Measurements from ENCODE around the gene PDF. TPM values are rescaled to one million over a fixed set of nuclear protein-coding genes. Genes with fewer than 3 reads are reported as not detected.

Gene PDF
- polyA plus RNA-seq, 1 experiment = 4.0 TPM

DNA sequence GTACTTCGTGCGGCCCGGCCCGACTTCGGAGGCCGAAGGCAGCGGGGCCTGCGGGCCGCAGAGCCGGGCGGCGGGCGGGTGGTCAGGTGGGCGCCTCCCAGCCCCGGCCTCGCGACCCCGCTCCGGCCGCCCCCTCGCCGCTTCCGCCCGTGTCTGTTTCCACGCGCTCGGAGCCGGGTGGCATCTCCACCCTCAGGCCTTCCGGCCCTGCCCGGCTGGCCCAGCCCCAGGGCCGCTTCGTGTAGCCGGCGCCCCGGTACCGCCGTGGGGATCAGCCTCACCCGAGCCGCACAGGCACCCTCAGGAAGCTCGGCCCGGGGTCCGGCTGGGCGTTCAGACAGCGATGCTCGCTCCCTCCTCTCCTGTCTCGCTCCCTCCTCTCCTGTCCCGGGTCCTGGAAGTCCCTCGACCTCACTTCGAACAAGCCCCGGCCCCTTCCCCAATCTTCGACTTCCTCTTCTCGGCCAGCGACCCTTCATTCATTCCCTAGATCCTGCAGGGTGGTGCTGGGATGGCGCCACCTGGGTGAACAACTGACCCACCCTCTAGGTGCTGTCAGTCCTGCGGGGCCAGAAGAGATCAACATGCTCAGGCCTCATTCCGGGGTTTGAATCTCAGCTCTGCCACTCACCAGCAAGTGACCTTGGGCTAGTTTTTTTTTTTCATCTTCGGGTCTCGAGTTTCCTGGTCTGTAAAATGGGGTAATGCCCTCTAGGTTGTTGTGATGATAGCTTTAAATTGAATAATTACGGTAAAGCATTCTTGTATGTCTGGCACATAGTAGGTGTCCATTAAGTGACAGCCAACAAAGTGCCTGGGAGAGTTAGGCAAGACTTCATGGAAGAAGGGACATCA, 18.6 kb downstream of the PDF start:
- TF ChIP-seq, protein P1, sequence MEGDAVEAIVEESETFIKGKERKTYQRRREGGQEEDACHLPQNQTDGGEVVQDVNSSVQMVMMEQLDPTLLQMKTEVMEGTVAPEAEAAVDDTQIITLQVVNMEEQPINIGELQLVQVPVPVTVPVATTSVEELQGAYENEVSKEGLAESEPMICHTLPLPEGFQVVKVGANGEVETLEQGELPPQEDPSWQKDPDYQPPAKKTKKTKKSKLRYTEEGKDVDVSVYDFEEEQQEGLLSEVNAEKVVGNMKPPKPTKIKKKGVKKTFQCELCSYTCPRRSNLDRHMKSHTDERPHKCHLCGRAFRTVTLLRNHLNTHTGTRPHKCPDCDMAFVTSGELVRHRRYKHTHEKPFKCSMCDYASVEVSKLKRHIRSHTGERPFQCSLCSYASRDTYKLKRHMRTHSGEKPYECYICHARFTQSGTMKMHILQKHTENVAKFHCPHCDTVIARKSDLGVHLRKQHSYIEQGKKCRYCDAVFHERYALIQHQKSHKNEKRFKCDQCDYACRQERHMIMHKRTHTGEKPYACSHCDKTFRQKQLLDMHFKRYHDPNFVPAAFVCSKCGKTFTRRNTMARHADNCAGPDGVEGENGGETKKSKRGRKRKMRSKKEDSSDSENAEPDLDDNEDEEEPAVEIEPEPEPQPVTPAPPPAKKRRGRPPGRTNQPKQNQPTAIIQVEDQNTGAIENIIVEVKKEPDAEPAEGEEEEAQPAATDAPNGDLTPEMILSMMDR (IDR thresholded peaks at IDR 0.05; ENCODE audit: insufficient read depth, low read depth, low read length) = peak; percentile 28; the same call in 1 of the 2 replicates

DNA sequence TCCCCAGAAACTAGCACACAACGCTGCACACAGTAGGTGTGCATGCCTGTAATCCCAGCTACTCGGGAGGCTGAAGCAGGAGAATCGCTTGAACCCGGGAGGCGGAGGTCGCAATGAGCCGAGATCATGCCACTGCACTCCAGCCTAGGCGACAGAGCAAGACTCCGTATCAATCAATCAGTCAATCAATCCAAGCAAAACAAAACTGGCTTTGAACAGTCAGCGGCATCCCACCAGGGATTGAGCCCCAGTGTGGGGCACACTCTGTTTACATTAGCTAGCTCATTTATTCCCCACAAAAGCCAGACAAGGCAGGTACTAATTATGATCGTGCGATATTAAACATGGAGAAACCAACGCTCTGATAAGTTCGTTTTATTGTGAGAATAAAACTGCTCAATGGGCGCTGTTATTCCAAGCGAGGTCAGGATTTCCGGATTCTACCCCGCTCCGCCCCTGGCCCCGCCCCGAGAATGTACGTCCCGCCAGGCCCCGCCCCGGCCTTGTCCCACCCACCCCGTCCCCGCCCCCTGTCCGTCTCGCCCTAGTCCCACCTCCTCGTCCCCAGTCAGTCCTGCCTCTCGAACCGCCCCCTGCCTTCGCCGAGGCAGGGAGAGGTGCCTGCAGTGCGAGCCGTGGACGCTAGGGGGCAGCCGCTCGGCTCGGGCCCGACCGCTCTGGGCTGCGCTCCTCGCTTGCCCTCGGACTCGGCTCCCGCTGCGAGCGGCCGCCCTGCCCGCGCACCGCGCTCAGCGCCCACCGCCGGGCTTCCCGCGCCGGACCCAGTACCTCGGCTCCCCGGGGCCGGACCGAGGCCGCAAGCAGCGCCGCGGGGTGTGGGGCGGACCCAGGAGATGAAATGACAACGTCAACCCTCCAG, 19.5 kb downstream of the PDF start, which contains the start of gene VPS4A:
Gene VPS4A, plus strand, starts transcription at position 698 of the 880 bp plus-strand sequence. Its CDS starts 162 bp downstream, at position 860.
- H3K27me3 ChIP-seq (ENCODE audit: control insufficient read depth, insufficient read depth, low read length) = no peaks in the 10 kb centered on the region
- H3K36me3 ChIP-seq (ENCODE audit: control insufficient read depth, insufficient read depth, low read length) = peaks cover 9% of the 10 kb centered on the region
- TF ChIP-seq, protein P1 (IDR thresholded peaks at IDR 0.05; ENCODE audit: insufficient read depth, low read depth, low read length) = peak; percentile 89
- CTCF ChIA-PET = interaction anchor here (0.7 to 1.3 kb wide), 6 partner anchors 13 to 444 kb away, joined by 3 to 5 read pairs (median 3); partner anchors contain the start of gene NOB1
- peak; percentile 71 for DNase-seq (ENCODE audit: low read depth)
- POLR2A ChIA-PET = no interaction called here
- peak within 1 kb of the TSS; percentile 87 for H3K4me3 ChIP-seq (ENCODE audit: low read depth, low read length)

More for the DNA sequence above, 18.6 kb downstream of the PDF start:
- peaks cover 18% of the 10 kb centered on the region for H3K36me3 ChIP-seq (ENCODE audit: control insufficient read depth, insufficient read depth, low read length)
- ChIA-PET CTCF (interaction anchor here (0.7 to 1.7 kb wide), 5 partner anchors 17 to 223 kb away, joined by 3 to 5 read pairs (median 3); no protein-coding TSS in a partner anchor), POLR2A (no interaction called here)
- DNase-seq (ENCODE audit: low read depth) = no peak
- no peaks in the 10 kb centered on the region for H3K27me3 ChIP-seq (ENCODE audit: control insufficient read depth, insufficient read depth, low read length)
- peak overlapping the region; percentile 87 for H3K4me3 ChIP-seq (ENCODE audit: low read depth, low read length)

DNA sequence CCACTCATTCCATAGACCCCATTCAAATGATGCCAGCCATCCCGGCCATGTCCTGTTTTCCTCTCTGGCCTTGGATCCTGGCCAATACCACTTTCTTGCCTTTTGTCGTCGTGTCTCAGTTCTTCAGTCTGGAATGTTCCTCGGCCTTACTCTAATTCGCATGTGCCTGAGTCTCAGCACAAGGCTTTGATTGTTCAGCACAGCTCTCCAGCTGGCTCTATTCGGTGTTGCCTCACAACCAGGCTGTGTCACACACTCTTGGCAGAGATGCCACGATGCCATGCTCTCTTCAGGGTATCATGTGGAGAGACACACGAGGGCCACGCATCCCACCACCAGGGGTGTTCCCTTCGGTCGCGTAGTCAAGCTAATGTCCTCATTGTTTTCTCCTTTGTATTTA, 21.1 kb downstream of the PDF start:
- ChIA-PET POLR2A (no interaction called here), CTCF (no interaction called here)
- H3K4me3 ChIP-seq (ENCODE audit: low read depth, low read length) = no peak overlapping the region
- 0 out of 2 replicates have a peak, but pooled peaks cover under 1% of the 10 kb centered on the region for H3K36me3 ChIP-seq (ENCODE audit: control insufficient read depth, insufficient read depth, low read length)
- H3K27me3 ChIP-seq (ENCODE audit: control insufficient read depth, insufficient read depth, low read length) = no peaks in the 10 kb centered on the region
- DNase-seq (ENCODE audit: low read depth) = no peak
- TF ChIP-seq, protein P1 (IDR thresholded peaks at IDR 0.05; ENCODE audit: insufficient read depth, low read depth, low read length) = no peak

DNA sequence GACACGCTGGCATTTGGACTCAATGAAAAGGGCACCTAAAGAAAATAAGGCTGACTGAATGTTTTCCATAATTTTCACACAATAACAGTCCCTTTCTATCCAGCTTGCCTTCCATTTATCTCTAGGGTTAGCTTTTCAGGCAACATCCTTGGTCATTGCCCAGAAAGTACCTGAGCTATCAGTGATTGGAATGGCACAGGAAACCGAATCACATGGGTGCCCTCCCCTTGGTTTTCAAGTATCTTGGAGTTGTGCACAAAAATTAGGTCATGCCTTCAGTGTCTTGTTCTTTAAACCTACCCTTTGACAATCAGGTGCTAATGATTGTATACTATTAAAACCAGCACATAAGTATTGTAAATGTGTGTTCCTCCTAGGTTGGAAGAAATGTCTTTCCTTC, 22.5 kb downstream of the PDF start:
- TF ChIP-seq, protein P1 (IDR thresholded peaks at IDR 0.05; ENCODE audit: insufficient read depth, low read depth, low read length) = no peak
- ChIA-PET POLR2A (no interaction called here), CTCF (interaction anchor here (0.6 kb wide), 1 partner anchor 162 kb away, joined by 3 read pairs; no protein-coding TSS in a partner anchor)

More for the DNA sequence above, 22.5 kb downstream of the PDF start:
- Histone ChIP-seq H3K36me3 (ENCODE audit: control insufficient read depth, insufficient read depth, low read length) (no peaks in the 10 kb centered on the region), H3K4me3 (ENCODE audit: low read depth, low read length) (no peak overlapping the region), H3K27me3 (ENCODE audit: control insufficient read depth, insufficient read depth, low read length) (no peaks in the 10 kb centered on the region)
- DNase-seq (ENCODE audit: low read depth) = no peak

Measured in BJ (cell line).